Measurements from ENCODE around the gene ADAMTSL5. TPM values are rescaled to one million over a fixed set of nuclear protein-coding genes. Genes with fewer than 3 reads are reported as not detected.

ADAMTSL5 gene
- total RNA-seq, 1 experiment from 2014 or later: 0.86 TPM

DNA sequence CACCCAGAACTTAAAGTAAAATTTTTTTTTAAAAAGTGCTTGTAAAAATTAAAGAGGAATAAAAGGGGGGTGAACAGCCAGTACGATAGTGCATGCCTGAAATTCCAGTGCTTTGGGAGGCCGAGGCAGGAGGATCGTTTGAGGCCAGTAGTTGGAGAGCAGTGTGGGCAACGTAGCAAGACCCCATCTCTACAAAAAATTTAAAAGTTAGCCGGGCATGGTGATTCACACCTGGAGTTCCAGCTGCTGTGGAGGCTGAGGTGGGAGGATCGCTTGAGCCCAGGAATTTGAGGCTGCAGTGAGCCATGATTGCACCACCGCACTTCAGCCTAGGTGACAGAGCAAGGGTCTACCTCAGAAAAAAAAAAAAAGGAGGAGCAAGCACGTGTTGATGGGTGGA lies 7.8 kb downstream of the ADAMTSL5 start:
- ChIA-PET CTCF (no interaction called here), POLR2A (ENCODE audit: low non-redundant PET) (no interaction called here)
- no peak for DNase-seq (ENCODE audit: low spot score)
- H3K4me3 ChIP-seq (ENCODE audit: low read depth, low read length, poor library complexity, severe bottlenecking): no peak overlapping the region
- no TSS peak for BruUV-seq (replicated peaks)
- H3K9me3 ChIP-seq (ENCODE audit: low read depth, low read length, poor library complexity, severe bottlenecking): no peaks in the 10 kb centered on the region
- H3K4me1 ChIP-seq (ENCODE audit: insufficient read depth, low read length, poor library complexity, severe bottlenecking): peaks cover 19% of the 10 kb centered on the region
- H3K27me3 ChIP-seq (replicated peaks; ENCODE audit: insufficient read depth, low read depth, low read length, poor library complexity): no peaks in the 10 kb centered on the region
- H3K36me3 ChIP-seq (ENCODE audit: insufficient read depth, low read length, poor library complexity, severe bottlenecking): no peaks in the 10 kb centered on the region
- no peak overlapping the region for H3K27ac ChIP-seq (ENCODE audit: low read depth, low read length, poor library complexity, severe bottlenecking)
- TF ChIP-seq EZH2 (IDR thresholded peaks at IDR 0.05; ENCODE audit: borderline replicate concordance, low read depth, low read length, poor library complexity, severe bottlenecking): no peak
- no peak for TF ChIP-seq CTCF (conservative IDR thresholded peaks at IDR 0.05; ENCODE audit: low read depth, low read length)
- intact Hi-C loops (cut with micrococcal nuclease; ENCODE audit: unreplicated experiment): no loop called here

DNA sequence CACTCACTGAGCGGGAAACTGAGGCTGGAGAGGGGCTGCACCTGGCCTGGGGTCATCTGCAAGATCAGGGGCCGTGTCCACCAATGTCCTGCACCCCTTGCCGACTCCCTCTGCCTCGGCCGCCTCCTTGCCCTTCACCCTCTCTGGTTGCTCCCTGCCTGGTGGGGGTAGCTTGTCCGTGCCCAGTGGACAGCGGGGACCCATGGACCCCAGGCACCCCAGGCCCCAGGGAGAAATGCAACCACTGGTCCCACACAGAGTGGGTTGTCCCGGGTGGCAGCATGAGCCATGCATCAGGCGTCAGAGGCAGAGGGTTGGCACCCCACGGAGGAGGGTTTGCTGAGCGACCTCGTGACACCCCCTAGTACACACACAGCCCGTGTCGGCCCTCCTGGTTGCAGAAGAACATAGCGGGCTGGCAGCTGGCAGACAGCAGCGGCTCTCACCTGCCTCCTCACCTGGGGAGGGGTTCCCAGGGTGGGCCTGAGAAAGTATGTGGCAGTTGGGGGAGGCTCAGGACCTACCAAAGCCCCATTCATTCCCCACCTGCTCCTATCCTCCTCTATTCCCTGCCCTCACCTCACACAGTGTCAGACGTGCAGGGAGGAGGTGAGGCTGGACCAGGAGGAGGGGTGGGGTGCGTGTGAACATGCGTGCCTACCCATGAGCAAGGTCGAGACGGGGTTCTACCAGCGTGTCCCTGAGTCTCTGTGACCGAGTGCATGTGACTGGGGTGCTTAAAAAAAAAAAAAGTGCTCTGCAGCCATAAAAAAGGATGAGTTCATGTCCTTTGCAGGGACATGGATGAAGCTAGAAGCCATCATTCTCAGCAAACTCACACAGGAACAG lies 8.7 kb downstream of the ADAMTSL5 start:
- peaks cover 18% of the 10 kb centered on the region for H3K4me1 ChIP-seq (ENCODE audit: insufficient read depth, low read length, poor library complexity, severe bottlenecking)
- intact Hi-C loops (cut with micrococcal nuclease; ENCODE audit: unreplicated experiment): no loop called here
- POLR2A ChIA-PET (ENCODE audit: low non-redundant PET): no interaction called here
- CTCF ChIA-PET: no interaction called here
- no peak overlapping the region for H3K27ac ChIP-seq (ENCODE audit: low read depth, low read length, poor library complexity, severe bottlenecking)
- no peak overlapping the region for H3K4me3 ChIP-seq (ENCODE audit: low read depth, low read length, poor library complexity, severe bottlenecking)
- no peaks in the 10 kb centered on the region for H3K9me3 ChIP-seq (ENCODE audit: low read depth, low read length, poor library complexity, severe bottlenecking)
- BruUV-seq (replicated peaks): no TSS peak
- DNase-seq (ENCODE audit: low spot score): no peak
- no peaks in the 10 kb centered on the region for H3K36me3 ChIP-seq (ENCODE audit: insufficient read depth, low read length, poor library complexity, severe bottlenecking)
- no peak for TF ChIP-seq EZH2 (IDR thresholded peaks at IDR 0.05; ENCODE audit: borderline replicate concordance, low read depth, low read length, poor library complexity, severe bottlenecking)
- TF ChIP-seq CTCF (conservative IDR thresholded peaks at IDR 0.05; ENCODE audit: low read depth, low read length): no peak
- no peaks in the 10 kb centered on the region for H3K27me3 ChIP-seq (replicated peaks; ENCODE audit: insufficient read depth, low read depth, low read length, poor library complexity)

DNA sequence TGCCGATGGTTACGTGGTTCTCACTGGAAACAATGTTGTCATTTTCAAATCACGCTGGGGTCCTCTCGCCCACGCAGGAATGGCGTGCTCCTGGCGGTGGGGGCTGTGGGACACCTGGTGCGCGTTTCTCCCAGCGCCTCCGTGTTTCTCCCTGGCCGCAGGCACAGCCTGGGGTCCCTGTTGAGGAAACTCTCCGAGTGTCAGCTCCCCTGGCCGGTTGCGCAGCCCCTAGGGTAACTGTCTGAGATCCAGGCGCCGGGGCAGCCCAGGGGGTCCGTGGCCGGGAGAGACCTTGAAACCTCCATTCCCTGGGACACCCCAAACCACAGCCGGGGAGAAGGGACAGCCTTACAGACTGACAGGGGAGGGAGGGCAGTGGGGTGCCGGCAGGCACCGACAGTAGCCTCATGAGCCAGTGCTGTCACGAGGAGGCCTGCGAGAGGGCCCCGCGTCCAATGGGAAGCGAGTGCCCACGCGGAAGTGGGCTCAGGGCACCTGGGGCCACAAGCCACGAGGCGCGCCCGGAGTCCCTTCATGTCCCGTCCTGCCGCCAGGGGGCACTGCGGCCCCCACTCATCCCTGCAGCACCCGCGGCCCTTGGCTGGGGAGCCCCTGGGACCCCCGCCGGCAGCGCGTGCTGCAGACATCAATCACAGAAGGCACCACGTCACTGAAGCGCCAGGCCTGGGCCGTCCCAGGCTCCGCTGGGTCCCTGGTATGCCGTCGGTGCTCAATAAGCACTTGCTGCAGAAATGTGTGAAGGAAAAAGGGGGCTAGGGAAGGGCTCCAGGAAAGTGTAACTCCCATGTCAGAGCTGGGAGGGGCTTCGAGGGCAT lies 9.5 kb downstream of the ADAMTSL5 start:
- no peaks in the 10 kb centered on the region for H3K27me3 ChIP-seq (replicated peaks; ENCODE audit: insufficient read depth, low read depth, low read length, poor library complexity)
- no peaks in the 10 kb centered on the region for H3K36me3 ChIP-seq (ENCODE audit: insufficient read depth, low read length, poor library complexity, severe bottlenecking)
- intact Hi-C loops (cut with micrococcal nuclease; ENCODE audit: unreplicated experiment): no loop called here
- TF ChIP-seq EZH2 (IDR thresholded peaks at IDR 0.05; ENCODE audit: borderline replicate concordance, low read depth, low read length, poor library complexity, severe bottlenecking) (no peak), CTCF (conservative IDR thresholded peaks at IDR 0.05; ENCODE audit: low read depth, low read length) (peak; percentile 93)
- peaks cover 18% of the 10 kb centered on the region for H3K4me1 ChIP-seq (ENCODE audit: insufficient read depth, low read length, poor library complexity, severe bottlenecking)
- H3K27ac ChIP-seq (ENCODE audit: low read depth, low read length, poor library complexity, severe bottlenecking): peak overlapping the region; percentile 41
- H3K9me3 ChIP-seq (ENCODE audit: low read depth, low read length, poor library complexity, severe bottlenecking): no peaks in the 10 kb centered on the region
- BruUV-seq (replicated peaks): no TSS peak
- peak; percentile 84 for DNase-seq (ENCODE audit: low spot score)
- CTCF ChIA-PET: interaction anchor here (0.7 kb wide), 1 partner anchor 319 kb away, joined by 5 read pairs; no protein-coding TSS in a partner anchor
- POLR2A ChIA-PET (ENCODE audit: low non-redundant PET): no interaction called here
- H3K4me3 ChIP-seq (ENCODE audit: low read depth, low read length, poor library complexity, severe bottlenecking): peak overlapping the region; percentile 40

Data from A673 (cell line).